Endothelial cell of umbilical vein (primary cell): ENCODE measurements around the gene FLRT1. TPM values are rescaled to one million over a fixed set of nuclear protein-coding genes. Genes with fewer than 3 reads are reported as not detected.

Source experiments
- BruUV-seq: library from RNA; stranded (reverse); fragments of 400-500 nt; replicated peaks from 2 replicates; lab custom pipeline; 2021; lab: Mats Ljungman, UMichigan
- CTCF ChIA-PET: fragments of 300-600, 350-600 bp; sonication (Branson Sonifier 250); formaldehyde crosslinking; loops from one replicate; lab custom pipeline; 2021; ENCODE audit warnings: antibody characterized with exemption, inconsistent platforms; lab: Charles Lee
- POLR2A ChIA-PET: fragments of 300-600, 350-600 bp; sonication (Branson Sonifier 250); formaldehyde crosslinking; loops from one replicate; lab custom pipeline; 2021; ENCODE audit warnings: antibody characterized with exemption, inconsistent platforms; lab: Charles Lee
- DNase-seq: peaks from one replicate; pipeline ENCODE4 v3.0.0-alpha.2; 2011; ENCODE audit warnings: low read depth, low spot score
- FAIRE-seq: peaks from 2 replicates; lab custom pipeline; 2011; peaks lifted over from hg19 to GRCh38; lab: Jason Lieb, UNC
- H2AFZ ChIP-seq: 2 replicates; pipeline ENCODE4 v1.6.0; 2012; ENCODE audit warnings: low read depth, low read length, control low read depth, inconsistent platforms
- H3K27ac ChIP-seq: 2 replicates; pipeline ENCODE4 v1.5.1; 2011; ENCODE audit warnings: low read depth, mild to moderate bottlenecking, control low read depth, low read length, moderate library complexity; ENCODE audit not compliant: insufficient read depth
- H3K27me3 ChIP-seq, 2 experiments: 2 replicates each; pipeline versions ENCODE4 v1.6.0 to v1.6.1; 2011; ENCODE audit warnings: low read length in 2 of 2, mixed read lengths in 1 of 2; ENCODE audit not compliant: control insufficient read depth in 2 of 2, insufficient read depth in 2 of 2
- H3K36me3 ChIP-seq, 2 experiments: 2 replicates in 1 of 2; 3 replicates in 1 of 2; pipeline ENCODE4 v1.5.1; 2011; ENCODE audit warnings: low read length in 2 of 2, mild to moderate bottlenecking in 1 of 2, moderate library complexity in 1 of 2; ENCODE audit not compliant: control insufficient read depth in 2 of 2, insufficient read depth in 2 of 2; ENCODE audit errors: extremely low read depth in 1 of 2
- H3K4me1 ChIP-seq: 3 replicates; pipeline ENCODE4 v1.5.1; 2011; ENCODE audit warnings: mild to moderate bottlenecking, low read length; ENCODE audit not compliant: control insufficient read depth, insufficient read depth; ENCODE audit errors: extremely low read depth
- H3K4me2 ChIP-seq: 2 replicates; pipeline ENCODE4 v1.6.1; 2011; ENCODE audit warnings: low read length, control low read depth, mixed read lengths; ENCODE audit not compliant: insufficient read depth
- H3K4me3 ChIP-seq, 3 experiments: fragments of 200-600 bp in 1 of 3; sonication (generic), shearing (Covaris generic) in 1 of 3; replicated peaks in 1 of 3; 2 replicates each; pipeline ENCODE4 v1.5.1; 2011 to 2016; ENCODE audit warnings: control low read depth in 3 of 3, low read length in 3 of 3, mild to moderate bottlenecking in 2 of 3, inconsistent platforms in 1 of 3, low read depth in 1 of 3, moderate library complexity in 1 of 3; ENCODE audit not compliant: insufficient read depth in 1 of 3
- H3K79me2 ChIP-seq: 2 replicates; pipeline ENCODE4 v1.6.0; 2012; ENCODE audit warnings: low read length, inconsistent platforms; ENCODE audit not compliant: control insufficient read depth, insufficient read depth
- H3K9ac ChIP-seq: replicated peaks from 2 replicates; pipeline ENCODE3; 2011; ENCODE audit warnings: low read length, control low read depth; ENCODE audit not compliant: insufficient read depth; ENCODE audit errors: extremely low read depth
- H3K9me1 ChIP-seq: replicated peaks from 3 replicates; pipeline ENCODE4 v1.6.0; 2011; ENCODE audit warnings: mild to moderate bottlenecking, low read length; ENCODE audit not compliant: control insufficient read depth, insufficient read depth; ENCODE audit errors: extremely low read depth
- H3K9me3 ChIP-seq: replicated peaks from 2 replicates; pipeline ENCODE4 v1.5.1; 2012; ENCODE audit warnings: low read length, inconsistent platforms; ENCODE audit not compliant: control insufficient read depth, insufficient read depth
- H4K20me1 ChIP-seq: replicated peaks from 2 replicates; pipeline ENCODE3; 2011; ENCODE audit warnings: mild to moderate bottlenecking, low read length; ENCODE audit not compliant: control insufficient read depth, insufficient read depth; ENCODE audit errors: extremely low read depth
- EZH2 ChIP-seq: IDR thresholded peaks from 2 replicates; pipeline ENCODE4 v1.6.1; 2012; ENCODE audit warnings: borderline replicate concordance, low read depth, mild to moderate bottlenecking, moderate library complexity, low read length, inconsistent platforms; ENCODE audit not compliant: severe bottlenecking
- FOS ChIP-seq: IDR thresholded peaks from 2 replicates; pipeline ENCODE4 v1.6.1; 2011; ENCODE audit warnings: mild to moderate bottlenecking, low read length, moderate library complexity, borderline replicate concordance; ENCODE audit not compliant: insufficient read depth
- GATA2 ChIP-seq: IDR thresholded peaks from 2 replicates; pipeline ENCODE4 v1.7.0; 2011; ENCODE audit warnings: low read depth, mild to moderate bottlenecking, moderate library complexity, mixed read lengths, low read length; ENCODE audit not compliant: insufficient read length, insufficient read depth
- JUN ChIP-seq: IDR thresholded peaks from 2 replicates; pipeline ENCODE4 v1.6.1; 2011; ENCODE audit warnings: borderline replicate concordance, low read depth; ENCODE audit not compliant: insufficient read length, insufficient read depth
- MYC ChIP-seq: IDR thresholded peaks from one replicate; pipeline ENCODE4 v1.6.1; 2011; ENCODE audit warnings: mild to moderate bottlenecking, low read depth, low read length
- POLR2A ChIP-seq: IDR thresholded peaks from 2 replicates; pipeline ENCODE4 v1.6.1; 2012; ENCODE audit warnings: low read depth, mild to moderate bottlenecking, control low read depth, low read length
- POLR2AphosphoS5 ChIP-seq: IDR thresholded peaks from 2 replicates; pipeline ENCODE4 v1.6.1; 2012; ENCODE audit warnings: low read depth, mild to moderate bottlenecking, control low read depth, low read length, moderate library complexity; ENCODE audit not compliant: insufficient read depth
- dilution Hi-C: fragments of 300-500 bp; cut with MboI; formaldehyde crosslinking; loops from one replicate; pipeline ENCODE4 v1.15.0; 2019; ENCODE audit warnings: low sequenced_read_pairs; ENCODE audit not compliant: extremely low pct_ligation_motif_present
- intact Hi-C: fragments of 100-400 bp; cut with micrococcal nuclease; formaldehyde crosslinking; loops from one replicate; pipeline ENCODE4 v1.10.0; 2022
- polyA plus RNA-seq, 4 experiments: library from polyadenylated mRNA; depleted of rRNA in 3 of 4; stranded (reverse) in 3 of 4; unstranded in 1 of 4; fragments of >200 nt; gene quantifications; 2 replicates each; pipeline versions ENCODE4 v1.2.1 to v1.2.3, GENCODE V29; 2011 to 2012; ENCODE audit warnings: missing spikeins in 1 of 4
- total RNA-seq: library from RNA; stranded (reverse); gene quantifications from 2 replicates; pipeline ENCODE4 v1.2.3, GENCODE V29; 2021
- TF ChIP-seq, protein P1 (sequence below), 2 donors: IDR thresholded peaks; 1 replicate in 1 of 2; 2 replicates in 1 of 2; pipeline ENCODE4 v1.5.1; 2011; ENCODE audit warnings: low read length in 2 of 2, mild to moderate bottlenecking in 2 of 2, moderate library complexity in 2 of 2, control low read depth in 1 of 2, inconsistent platforms in 1 of 2, low read depth in 1 of 2; ENCODE audit not compliant: insufficient read depth in 1 of 2; ENCODE audit errors: extremely low read depth in 1 of 2
- TF ChIP-seq, protein P2 (sequence below): IDR thresholded peaks from 2 replicates; pipeline ENCODE4 v1.6.1; 2011; ENCODE audit not compliant: insufficient read depth, insufficient read length

Gene FLRT1
- total and polyA plus RNA-seq, 2 donors (not counting 3 experiments of a cell fraction or from before 2014, with no cell fraction given) = not detected

DNA sequence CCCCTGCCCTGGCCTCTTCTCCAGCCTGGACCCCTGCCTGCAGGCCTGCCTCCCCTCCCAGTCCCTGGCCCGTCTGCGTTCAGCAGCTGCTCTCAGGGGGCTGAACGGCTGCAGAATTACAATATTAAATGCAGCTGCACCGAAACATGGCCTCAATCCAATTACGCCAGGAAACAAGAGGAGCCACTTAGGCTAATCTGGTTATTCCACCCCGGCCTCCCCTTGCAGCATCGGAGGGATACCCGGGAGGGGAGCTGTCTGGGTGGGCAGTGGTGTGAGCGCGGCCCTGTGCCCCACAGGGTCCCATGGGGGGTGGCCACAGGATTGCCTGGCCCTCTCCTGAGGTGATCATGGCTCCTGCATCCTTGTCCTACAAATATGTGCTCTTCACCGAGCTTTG is 42.6 kb downstream of the FLRT1 start:
- Histone ChIP-seq H4K20me1 (no peaks in the 10 kb centered on the region), H3K27me3 (no peaks in the 10 kb centered on the region), H3K4me3 (no peak overlapping the region), H3K9me3 (no peaks in the 10 kb centered on the region), H3K36me3 (no peaks in the 10 kb centered on the region), H3K9ac (no peak overlapping the region), H3K27ac (no peak overlapping the region), H2AFZ (no peak overlapping the region), H3K4me2 (no peak overlapping the region), H3K79me2 (no peaks in the 10 kb centered on the region), H3K9me1 (no peaks in the 10 kb centered on the region), H3K4me1 (no peaks in the 10 kb centered on the region)
- ChIA-PET POLR2A (no interaction called here), CTCF (no interaction called here)
- FAIRE-seq = no peak
- BruUV-seq = no TSS peak
- TF ChIP-seq EZH2 (no peak), POLR2A (no peak), MYC (no peak), POLR2AphosphoS5 (no peak), JUN (no peak), FOS (no peak), GATA2 (no peak)
- TF ChIP-seq, protein P1, sequence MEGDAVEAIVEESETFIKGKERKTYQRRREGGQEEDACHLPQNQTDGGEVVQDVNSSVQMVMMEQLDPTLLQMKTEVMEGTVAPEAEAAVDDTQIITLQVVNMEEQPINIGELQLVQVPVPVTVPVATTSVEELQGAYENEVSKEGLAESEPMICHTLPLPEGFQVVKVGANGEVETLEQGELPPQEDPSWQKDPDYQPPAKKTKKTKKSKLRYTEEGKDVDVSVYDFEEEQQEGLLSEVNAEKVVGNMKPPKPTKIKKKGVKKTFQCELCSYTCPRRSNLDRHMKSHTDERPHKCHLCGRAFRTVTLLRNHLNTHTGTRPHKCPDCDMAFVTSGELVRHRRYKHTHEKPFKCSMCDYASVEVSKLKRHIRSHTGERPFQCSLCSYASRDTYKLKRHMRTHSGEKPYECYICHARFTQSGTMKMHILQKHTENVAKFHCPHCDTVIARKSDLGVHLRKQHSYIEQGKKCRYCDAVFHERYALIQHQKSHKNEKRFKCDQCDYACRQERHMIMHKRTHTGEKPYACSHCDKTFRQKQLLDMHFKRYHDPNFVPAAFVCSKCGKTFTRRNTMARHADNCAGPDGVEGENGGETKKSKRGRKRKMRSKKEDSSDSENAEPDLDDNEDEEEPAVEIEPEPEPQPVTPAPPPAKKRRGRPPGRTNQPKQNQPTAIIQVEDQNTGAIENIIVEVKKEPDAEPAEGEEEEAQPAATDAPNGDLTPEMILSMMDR (IDR thresholded peaks at IDR 0.05; ENCODE audit: extremely low read depth in 1 of 2, insufficient read depth in 1 of 2, low read depth in 1 of 2, low read length in 2 of 2) = no peak
- TF ChIP-seq, protein P2, sequence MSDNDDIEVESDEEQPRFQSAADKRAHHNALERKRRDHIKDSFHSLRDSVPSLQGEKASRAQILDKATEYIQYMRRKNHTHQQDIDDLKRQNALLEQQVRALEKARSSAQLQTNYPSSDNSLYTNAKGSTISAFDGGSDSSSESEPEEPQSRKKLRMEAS = no peak
- dilution Hi-C loops (no loop called here), intact Hi-C loops (no loop called here)
- DNase-seq = no peak
